Ishikawa (cell line): ENCODE results near the gene MBTPS1.

Experiments used
- CEBPB ChIP-seq: IDR thresholded peaks from 2 replicates; pipeline ENCODE4 v1.6.1; 2012
- CREB1 ChIP-seq: IDR thresholded peaks from 2 replicates; pipeline ENCODE4 v1.6.1; 2012; ENCODE audit warnings: low read depth
- EGR1 ChIP-seq: IDR thresholded peaks from 2 replicates; pipeline ENCODE4 v1.6.1; 2012
- EP300 ChIP-seq: IDR thresholded peaks from 2 replicates; pipeline ENCODE4 v1.6.1; 2012; ENCODE audit warnings: borderline replicate concordance
- FOXM1 ChIP-seq: IDR thresholded peaks from 2 replicates; pipeline ENCODE4 v1.6.1; 2012; ENCODE audit warnings: low read depth, borderline replicate concordance
- MAX ChIP-seq: IDR thresholded peaks from 2 replicates; pipeline ENCODE4 v1.6.1; 2012
- NFIC ChIP-seq: IDR thresholded peaks from 2 replicates; pipeline ENCODE4 v1.6.1; 2012
- RAD21 ChIP-seq: IDR thresholded peaks from 2 replicates; pipeline ENCODE4 v1.6.1; 2012; ENCODE audit warnings: low read depth
- REST ChIP-seq: IDR thresholded peaks from 2 replicates; pipeline ENCODE4 v1.6.1; 2012; ENCODE audit warnings: low read depth, mild to moderate bottlenecking
- TAF1 ChIP-seq: IDR thresholded peaks from 2 replicates; pipeline ENCODE4 v1.6.1; 2012; ENCODE audit warnings: low read depth, mild to moderate bottlenecking
- TCF12 ChIP-seq: IDR thresholded peaks from 2 replicates; pipeline ENCODE4 v1.6.1; 2012; ENCODE audit warnings: low read depth
- TEAD4 ChIP-seq: IDR thresholded peaks from 2 replicates; pipeline ENCODE4 v1.6.1; 2012
- USF1 ChIP-seq: IDR thresholded peaks from 2 replicates; pipeline ENCODE4 v1.6.1; 2012
- YY1 ChIP-seq: IDR thresholded peaks from 2 replicates; pipeline ENCODE4 v1.6.1; 2012; ENCODE audit warnings: low read depth
- ZBTB7A ChIP-seq: IDR thresholded peaks from 2 replicates; pipeline ENCODE4 v1.6.1; 2012; ENCODE audit warnings: low read depth

Gene MBTPS1

GRCh38 chr16:84040823-84041820 is 75.6 kb downstream of the MBTPS1 start:
- TF ChIP-seq TEAD4, result no peak
- no peak for TF ChIP-seq EGR1
- no peak for TF ChIP-seq MAX
- no peak for TF ChIP-seq CEBPB
- no peak for TF ChIP-seq CREB1

- TF ChIP-seq TAF1 (no peak), CEBPB (no peak), TCF12 (no peak)
Observed at GRCh38 chr16:84040226-84040822, 76.4 kb downstream of the MBTPS1 start.

DNA sequence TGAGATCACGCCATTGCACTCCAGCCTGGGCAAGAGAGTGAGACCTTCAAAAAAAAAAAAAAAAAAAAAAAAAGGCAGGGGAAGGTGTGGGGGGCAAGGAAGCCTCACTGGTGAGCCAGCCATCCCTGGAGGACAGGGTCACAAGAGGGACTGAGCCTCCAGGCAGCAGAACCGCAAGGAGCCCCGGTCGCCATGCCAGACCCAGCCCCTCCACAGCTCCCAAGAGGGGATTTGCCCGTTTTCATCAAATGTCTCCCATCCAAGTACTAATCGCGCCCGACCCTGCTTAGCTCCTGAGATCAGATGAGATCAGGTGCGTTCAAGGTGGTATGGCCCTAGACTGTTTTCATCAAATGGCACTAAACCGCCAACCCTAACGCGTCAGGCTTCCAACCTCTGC is 77.0 kb downstream of the MBTPS1 start:
- TF ChIP-seq RAD21, result no peak
- no peak for TF ChIP-seq FOXM1
- no peak for TF ChIP-seq TCF12
- no peak for TF ChIP-seq CREB1
- no peak for TF ChIP-seq USF1
- no peak for TF ChIP-seq NFIC
- TF ChIP-seq TEAD4, result no peak
- TF ChIP-seq YY1, result no peak
- TF ChIP-seq MAX, result no peak
- TF ChIP-seq EGR1, result no peak

DNA sequence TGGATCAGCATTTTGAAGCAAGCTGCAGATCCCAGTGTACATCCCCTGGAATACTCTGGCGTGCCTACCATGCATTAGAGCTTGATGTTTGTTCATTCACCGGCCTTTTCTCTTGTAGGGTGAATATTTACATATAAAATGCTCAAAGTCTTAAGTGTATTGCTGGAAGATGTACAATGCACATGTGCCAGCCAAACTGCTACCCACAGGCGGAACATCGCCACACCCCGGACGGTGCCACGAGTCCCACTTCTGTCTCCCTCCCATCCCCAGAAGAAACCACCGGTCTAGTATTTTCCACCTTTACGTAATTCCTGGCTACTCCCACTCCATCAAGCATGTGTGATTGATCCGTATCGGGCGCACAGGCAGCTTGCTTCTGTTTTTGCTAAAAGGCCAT is 78.3 kb downstream of the MBTPS1 start:
- no peak for TF ChIP-seq RAD21
- TF ChIP-seq MAX, result no peak
- no peak for TF ChIP-seq NFIC

- peak; percentile 97 for TF ChIP-seq NFIC
- TF ChIP-seq ZBTB7A, result no peak
- TF ChIP-seq CEBPB, result peak; percentile 14
- no peak; the same call in 1 of the 2 replicates for TF ChIP-seq YY1
- no peak; the same call in 1 of the 2 replicates for TF ChIP-seq USF1
- peak; percentile 64; the same call in 1 of the 2 replicates for TF ChIP-seq EGR1
- TF ChIP-seq FOXM1, result peak; percentile 60; the same call in 1 of the 2 replicates
- no peak; the same call in none of the 2 replicates for TF ChIP-seq TEAD4
- TF ChIP-seq REST, result no peak
- no peak for TF ChIP-seq RAD21
- peak; percentile 69 for TF ChIP-seq MAX
- TF ChIP-seq EP300, result peak; percentile 90
- TF ChIP-seq CREB1, result no peak
- peak; percentile 94 for TF ChIP-seq TCF12
- no peak for TF ChIP-seq TAF1
Observed at GRCh38 chr16:84036982-84037425, 79.7 kb downstream of the MBTPS1 start.

- TF ChIP-seq RAD21 (no peak), MAX (no peak), EP300 (no peak), CEBPB (no peak)
Observed at GRCh38 chr16:84036131-84036530, 80.6 kb downstream of the MBTPS1 start.

DNA sequence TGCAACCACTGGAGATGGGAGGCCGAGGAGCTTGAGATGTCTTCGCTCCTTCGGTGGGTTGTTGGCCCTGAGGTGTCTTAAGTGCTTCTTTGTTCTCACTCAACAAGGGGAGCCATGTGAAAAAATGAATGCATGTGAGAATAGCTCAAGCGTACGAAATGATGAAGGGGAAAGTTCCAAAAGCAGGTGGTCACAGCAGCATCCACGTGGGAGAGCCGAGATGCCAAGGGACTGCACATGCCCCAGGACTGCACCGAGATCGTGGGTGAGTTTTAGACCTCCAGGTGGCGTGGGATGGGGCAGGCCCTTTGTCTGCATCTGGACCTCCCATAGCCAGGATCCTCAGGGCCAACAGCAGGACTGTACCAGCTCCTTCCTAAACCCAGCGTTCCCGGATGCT is 82.2 kb downstream of the MBTPS1 start:
- TF ChIP-seq CEBPB (no peak), YY1 (no peak), CREB1 (no peak), RAD21 (no peak), NFIC (no peak), TEAD4 (no peak), MAX (no peak), TAF1 (no peak), REST (no peak), EGR1 (no peak), USF1 (no peak), FOXM1 (no peak), EP300 (no peak), TCF12 (no peak), ZBTB7A (no peak)
